Measurements from ENCODE around the gene FTCD. TPM values are rescaled to one million over a fixed set of nuclear protein-coding genes. Genes with fewer than 3 reads are reported as not detected.
A peak's percentile ranks its signal among the peaks of the same experiment; 100 is the strongest.

FTCD gene
- total and polyA plus RNA-seq, 8 donors: 0.25 to 6.7 (median 1.3) TPM; not detected in 3

GRCh38 chr21:46100906-46101305, 54.5 kb downstream of the FTCD start:
- intact Hi-C loops (cut with DNase I; ENCODE audit: low total_unique reads): no loop called here
- DNase-seq: no peak
- 73 to 83% (median 81%) methylated on average over 4 of the region's 4 CpGs for WGBS, 5 donors
- H3K9me3 ChIP-seq: peaks cover 0 to 25% (median 19%) of the 10 kb centered on the region in 4 donors
- peaks cover 3 to 42% (median 17%) of the 10 kb centered on the region in 4 donors for H3K4me1 ChIP-seq
- H3K27ac ChIP-seq: peak overlapping the region in 2 of 5 donors; percentile 92 to 96
- TF ChIP-seq CTCF (IDR thresholded peaks at IDR 0.05): no peak
- no peak for TF ChIP-seq POLR2A (IDR thresholded peaks at IDR 0.05)
- no peak for TF ChIP-seq POLR2AphosphoS5 (IDR thresholded peaks at IDR 0.05)
- no peak for TF ChIP-seq EP300 (IDR thresholded peaks at IDR 0.05)
- no peaks in the 10 kb centered on the region for H3K36me3 ChIP-seq
- H3K27me3 ChIP-seq: peaks cover 0 to 52% (median 21%) of the 10 kb centered on the region in 3 donors
- H3K4me3 ChIP-seq: peak overlapping the region in 1 of 4 donors; percentile 53

DNA sequence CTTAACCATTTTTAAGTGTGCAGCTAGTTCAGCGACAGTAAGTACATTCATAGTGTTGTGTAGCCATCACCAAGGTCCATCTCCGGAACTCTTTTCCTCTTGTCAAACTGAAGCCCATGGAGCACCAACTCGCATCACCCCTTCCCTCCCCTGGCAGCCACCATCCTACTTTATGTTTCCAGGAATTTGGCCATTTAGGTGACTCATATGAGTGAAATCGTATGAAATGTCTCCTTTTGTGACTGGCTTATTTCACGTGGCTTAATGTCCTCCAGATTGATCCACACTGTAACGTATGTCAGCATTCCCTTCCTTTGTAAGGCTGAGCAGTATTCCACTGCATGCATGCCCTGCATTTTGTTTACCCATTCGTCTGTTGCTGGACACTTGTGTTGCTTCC, 55.0 kb downstream of the FTCD start:
- peak overlapping the region in 4 of 5 donors; percentile 89 to 96 (median 92) for H3K27ac ChIP-seq
- 59 to 69% (median 65%) methylated on average over 7 of the region's 7 CpGs for WGBS, 5 donors
- peaks cover 0 to 25% (median 16%) of the 10 kb centered on the region in 4 donors for H3K9me3 ChIP-seq
- DNase-seq: peak; percentile 2 to 11
- peak in 1 of 3 donors; percentile 30 for TF ChIP-seq POLR2AphosphoS5 (IDR thresholded peaks at IDR 0.05)
- TF ChIP-seq POLR2A (IDR thresholded peaks at IDR 0.05): no peak
- no peak for TF ChIP-seq CTCF (IDR thresholded peaks at IDR 0.05)
- peak overlapping the region in 3 of 4 donors; percentile 53 to 74 (median 68) for H3K4me3 ChIP-seq
- peaks cover 0 to 52% (median 21%) of the 10 kb centered on the region in 3 donors for H3K27me3 ChIP-seq
- H3K36me3 ChIP-seq: no peaks in the 10 kb centered on the region
- peaks cover 3 to 42% (median 17%) of the 10 kb centered on the region in 4 donors for H3K4me1 ChIP-seq
- intact Hi-C loops (cut with DNase I; ENCODE audit: low total_unique reads): no loop called here

GRCh38 chr21:46100020-46100419, 55.4 kb downstream of the FTCD start:
- WGBS, 5 donors: 79 to 87% (median 80%) methylated on average over 6 of the region's 6 CpGs
- Histone ChIP-seq H3K4me3 (peak overlapping the region; percentile 53 to 83 (median 71)), H3K36me3 (no peaks in the 10 kb centered on the region), H3K4me1 (peaks cover 3 to 42% (median 17%) of the 10 kb centered on the region in 4 donors), H3K27me3 (peaks cover 0 to 52% (median 21%) of the 10 kb centered on the region in 3 donors), H3K27ac (peak overlapping the region in 4 of 5 donors; percentile 89 to 96 (median 92)), H3K9me3 (peaks cover 0 to 22% (median 15%) of the 10 kb centered on the region in 4 donors)
- peak; percentile 3 to 15 for DNase-seq
- intact Hi-C loops (cut with DNase I; ENCODE audit: low total_unique reads): no loop called here
- TF ChIP-seq POLR2AphosphoS5 (IDR thresholded peaks at IDR 0.05) (no peak), CTCF (IDR thresholded peaks at IDR 0.05) (no peak), EP300 (IDR thresholded peaks at IDR 0.05) (no peak)

- intact Hi-C loops (cut with DNase I; ENCODE audit: low total_unique reads): loop anchor here (5.0 kb wide), 1 partner anchor 127 kb away; no protein-coding TSS in a partner anchor
- peak; percentile 23 to 52 for DNase-seq
- H3K27ac ChIP-seq: peak overlapping the region; percentile 50 to 96 (median 92)
- H3K36me3 ChIP-seq: no peaks in the 10 kb centered on the region
- no peak for TF ChIP-seq EP300 (IDR thresholded peaks at IDR 0.05)
- no peak for TF ChIP-seq POLR2A (IDR thresholded peaks at IDR 0.05)
- no peak for TF ChIP-seq POLR2AphosphoS5 (IDR thresholded peaks at IDR 0.05)
- no peak for TF ChIP-seq CTCF (IDR thresholded peaks at IDR 0.05)
- H3K9me3 ChIP-seq: peaks cover 0 to 20% (median 11%) of the 10 kb centered on the region in 4 donors
- peaks cover 0 to 52% (median 21%) of the 10 kb centered on the region in 3 donors for H3K27me3 ChIP-seq
- peak overlapping the region; percentile 53 to 83 (median 71) for H3K4me3 ChIP-seq
- H3K4me1 ChIP-seq: peaks cover 3 to 42% (median 17%) of the 10 kb centered on the region in 4 donors
- 20 to 32% (median 24%) methylated on average over 12 to 18 of the region's 18 CpGs for WGBS, 5 donors
Observed at GRCh38 chr21:46099476-46099875, 55.9 kb downstream of the FTCD start.
